Natural killer cell (primary cell): Measurements from ENCODE around the gene PCGF3. TPM values are rescaled to one million over a fixed set of nuclear protein-coding genes. Genes with fewer than 3 reads are reported as not detected.

Experiments used
- ATAC-seq, 3 donors: fragments of 150-1000 bp in 2 of 3; fragments of 200-7000 bp in 1 of 3; cut with Tn5 transposase; 1 replicate in 1 of 3; 2 replicates in 2 of 3; pipeline ENCODE4 v1.10.0; 2021; ENCODE audit warnings: mild to moderate bottlenecking in 2 of 3, moderate library complexity in 2 of 3
- DNase-seq, 2 donors: peaks; one replicate each; pipeline versions ENCODE4 v3.0.0 to v3.0.0-alpha.2; 2013 to 2021; ENCODE audit warnings: mixed read lengths in 1 of 2
- H3K27ac ChIP-seq: one replicate; pipeline ENCODE4 v1.5.1; 2013; ENCODE audit warnings: mild to moderate bottlenecking, low read length
- H3K27me3 ChIP-seq: one replicate; pipeline ENCODE4 v1.6.1; 2013; ENCODE audit warnings: low read length; ENCODE audit not compliant: control insufficient read depth, insufficient read depth
- H3K36me3 ChIP-seq: one replicate; pipeline ENCODE4 v1.6.1; 2013; ENCODE audit warnings: low read length; ENCODE audit not compliant: control insufficient read depth, insufficient read depth
- H3K4me1 ChIP-seq: one replicate; pipeline ENCODE4 v1.6.1; 2013; ENCODE audit warnings: low read length; ENCODE audit not compliant: control insufficient read depth, insufficient read depth
- H3K4me3 ChIP-seq: one replicate; pipeline ENCODE4 v1.5.1; 2013; ENCODE audit warnings: low read length
- H3K9me3 ChIP-seq: one replicate; pipeline ENCODE4 v1.6.1; 2013; ENCODE audit warnings: low read length; ENCODE audit not compliant: control insufficient read depth, insufficient read depth
- H3K27ac Mint-ChIP-seq, 2 donors: one replicate each; pipeline ENCODE4 v1.8.0; 2022; ENCODE audit warnings: mild to moderate bottlenecking in 2 of 2, mixed read lengths in 2 of 2, moderate library complexity in 1 of 2
- H3K27me3 Mint-ChIP-seq, 2 donors: one replicate each; pipeline ENCODE4 v1.8.0; 2022; ENCODE audit warnings: low read depth in 2 of 2, mixed read lengths in 2 of 2
- H3K36me3 Mint-ChIP-seq: one replicate; pipeline ENCODE4 v1.8.0; 2022; ENCODE audit warnings: mixed read lengths
- H3K4me1 Mint-ChIP-seq, 2 donors: one replicate each; pipeline ENCODE4 v1.8.0; 2022; ENCODE audit warnings: mixed read lengths in 2 of 2
- H3K4me3 Mint-ChIP-seq: one replicate; pipeline ENCODE4 v1.8.0; 2022; ENCODE audit warnings: mild to moderate bottlenecking, moderate library complexity, mixed read lengths
- H3K9me3 Mint-ChIP-seq, 2 donors: one replicate each; pipeline ENCODE4 v1.8.0; 2022; ENCODE audit warnings: mixed read lengths in 2 of 2
- CTCF ChIP-seq: fragments of 200-600 bp; IDR thresholded peaks from one replicate; pipeline ENCODE4 v1.8.0; 2022; ENCODE audit warnings: antibody characterized with exemption
- WGBS: methylation state at CpG from one replicate; pipeline ENCODE4 v1.1.7; 2013; ENCODE audit warnings: missing lambda C conversion rate; ENCODE audit not compliant: insufficient coverage; 5-methylcytosine and 5-hydroxymethylcytosine counted together
- intact Hi-C: fragments of 100-400 bp; cut with micrococcal nuclease; formaldehyde crosslinking; loops from one replicate; pipeline ENCODE4 v1.14.2; 2022
- total RNA-seq, 4 donors: library from RNA; stranded (reverse); fragments of 120-200 nt in 1 of 4; gene quantifications; one replicate each; pipeline versions ENCODE4 v1.2.3 to v1.2.4, GENCODE V29; 2013 to 2022

PCGF3 gene
- total RNA-seq, 3 donors from 2014 or later (not counting 1 experiment from before 2014, with no cell fraction given) = 71.2 to 101 (median 97.2) TPM

GRCh38 chr4:717601-718320, 12.1 kb downstream of the PCGF3 start:
- intact Hi-C loops = no loop called here
- Histone ChIP-seq H3K4me1 (peaks cover 16% of the 10 kb centered on the region), H3K27ac (no peak overlapping the region), H3K4me3 (no peak overlapping the region), H3K9me3 (no peaks in the 10 kb centered on the region), H3K27me3 (no peaks in the 10 kb centered on the region), H3K36me3 (no peaks in the 10 kb centered on the region)
- Mint-ChIP-seq H3K9me3 (no peaks in the 10 kb centered on the region), H3K27me3 (no peaks in the 10 kb centered on the region), H3K4me3 (no peak overlapping the region), H3K27ac (peak overlapping the region; percentile 41 to 71), H3K36me3 (no peaks in the 10 kb centered on the region), H3K4me1 (peaks cover 32 to 68% of the 10 kb centered on the region in 2 donors)
- no peak for TF ChIP-seq CTCF
- 91% methylated on average over 34 of the region's 34 CpGs for WGBS
- DNase-seq (no peak), ATAC-seq (peak in 1 of 3 donors; percentile 20)

- WGBS = 92% methylated on average over 8 of the region's 8 CpGs
- Mint-ChIP-seq H3K27me3 (no peaks in the 10 kb centered on the region), H3K4me3 (no peak overlapping the region), H3K36me3 (no peaks in the 10 kb centered on the region), H3K4me1 (peaks cover 32 to 68% of the 10 kb centered on the region in 2 donors), H3K9me3 (no peaks in the 10 kb centered on the region), H3K27ac (peak overlapping the region; percentile 41 to 71)
- intact Hi-C loops = no loop called here
- DNase-seq = no peak
- peak in 1 of 3 donors; percentile 29 for ATAC-seq
- Histone ChIP-seq H3K4me3 (no peak overlapping the region), H3K27ac (no peak overlapping the region), H3K9me3 (no peaks in the 10 kb centered on the region), H3K27me3 (no peaks in the 10 kb centered on the region), H3K36me3 (no peaks in the 10 kb centered on the region), H3K4me1 (peaks cover 12% of the 10 kb centered on the region)
- no peak for TF ChIP-seq CTCF
These were observed 12.8 kb downstream of the PCGF3 start for GRCh38 chr4:718460-718859.

- intact Hi-C loops = no loop called here
- WGBS = 97% methylated on average over 59 of the region's 59 CpGs
These were observed 14.7 kb downstream of the PCGF3 start for GRCh38 chr4:720111-720860.

More at GRCh38 chr4:720111-720860, 14.7 kb downstream of the PCGF3 start:
- Mint-ChIP-seq H3K9me3 (no peaks in the 10 kb centered on the region), H3K27ac (peak overlapping the region in 1 of 2 donors; percentile 75), H3K27me3 (no peaks in the 10 kb centered on the region), H3K4me1 (peaks cover 28 to 65% of the 10 kb centered on the region in 2 donors), H3K4me3 (no peak overlapping the region), H3K36me3 (no peaks in the 10 kb centered on the region)
- ATAC-seq = no peak
- no peak for TF ChIP-seq CTCF
- no peaks in the 10 kb centered on the region for H3K36me3 ChIP-seq
- H3K27me3 ChIP-seq = no peaks in the 10 kb centered on the region
- DNase-seq = no peak
- H3K27ac ChIP-seq = no peak overlapping the region
- H3K9me3 ChIP-seq = no peaks in the 10 kb centered on the region
- H3K4me1 ChIP-seq = peaks cover 7% of the 10 kb centered on the region
- no peak overlapping the region for H3K4me3 ChIP-seq
